ENCODE data around the gene NFIA. TPM values are rescaled to one million over a fixed set of nuclear protein-coding genes. Genes with fewer than 3 reads are reported as not detected.

Gene NFIA
- polyA plus RNA-seq, 3 donors = 13.9 to 17.3 (median 16.2) TPM

DNA sequence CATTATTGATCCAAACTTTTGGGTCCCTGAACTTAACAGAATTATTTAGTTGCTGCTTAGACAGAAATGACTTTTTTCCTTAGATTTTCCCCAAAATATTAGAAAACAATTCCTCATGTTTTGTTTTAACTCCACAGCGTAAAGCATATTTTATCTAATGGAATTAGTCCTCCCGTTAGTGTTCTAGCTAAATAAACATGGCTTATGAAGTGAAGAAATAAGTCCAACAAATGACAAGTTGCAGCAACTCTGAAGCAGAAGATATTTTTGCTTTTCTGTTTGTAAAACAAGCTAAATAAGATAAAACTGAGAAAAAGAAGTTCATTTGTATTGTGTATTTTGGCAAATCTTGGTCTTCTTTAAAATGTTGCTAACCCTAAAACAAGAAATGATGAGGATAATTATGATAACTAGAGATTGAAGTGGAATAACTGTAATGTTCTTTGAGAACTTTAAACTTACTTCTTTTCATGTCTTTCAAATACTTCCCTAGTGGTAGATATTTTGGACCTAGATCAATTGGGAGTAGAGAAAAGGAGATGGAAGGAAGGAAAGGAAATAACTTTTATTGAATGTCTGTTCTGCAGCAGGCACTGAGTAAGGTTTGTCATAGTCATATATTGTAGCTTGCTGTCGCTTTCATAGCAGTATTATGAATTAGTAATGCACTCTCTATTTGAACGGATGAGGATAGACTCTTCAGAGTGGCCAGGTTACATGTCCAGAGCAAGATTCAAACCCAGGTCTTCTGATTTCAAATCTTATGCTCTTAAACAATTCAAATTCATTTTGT is 12.5 kb downstream of the NFIA start:
- DNase-seq (ENCODE audit: extremely low read depth in 1 of 11, low read depth in 9 of 11, low spot score in 4 of 11) = no peak

DNA sequence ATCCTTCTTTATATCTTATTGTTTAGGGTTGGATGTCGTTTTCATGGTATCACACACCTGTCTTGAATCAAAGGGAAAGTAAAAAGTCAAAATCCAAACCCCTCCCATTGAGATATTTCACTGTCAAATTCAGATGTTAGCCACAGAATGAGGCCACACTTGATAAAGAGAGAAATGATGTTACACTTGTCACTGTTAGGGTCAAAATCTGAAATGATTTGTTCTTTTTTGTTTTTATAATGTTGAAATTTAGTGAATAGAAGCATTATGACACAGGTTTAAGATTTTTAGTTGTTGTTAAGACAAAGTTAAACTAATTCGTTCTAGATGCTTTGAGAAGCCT is 13.1 kb downstream of the NFIA start:
- no peak for DNase-seq (ENCODE audit: extremely low read depth in 1 of 11, low read depth in 9 of 11, low spot score in 4 of 11)

DNA sequence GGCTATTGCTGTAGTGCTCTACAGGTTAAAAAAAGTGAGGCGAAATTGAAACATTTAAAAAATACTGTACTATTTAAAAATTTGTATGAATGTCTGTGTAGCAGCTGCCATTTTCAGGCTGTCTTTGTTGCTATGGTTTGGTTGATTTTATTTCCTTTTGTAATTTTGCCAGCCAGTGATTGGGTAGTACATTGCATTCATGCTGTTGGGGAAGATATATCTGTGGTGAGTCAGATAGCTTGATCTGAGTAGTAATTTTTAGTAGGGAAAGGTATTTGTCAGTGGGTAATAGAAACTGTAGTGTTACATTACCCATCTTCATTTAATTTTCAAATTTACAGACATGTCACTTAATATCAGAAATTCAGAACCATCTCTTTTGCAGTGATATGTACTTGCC is 15.0 kb downstream of the NFIA start:
- no peak for DNase-seq (ENCODE audit: extremely low read depth in 1 of 11, low read depth in 9 of 11, low spot score in 4 of 11)

DNA sequence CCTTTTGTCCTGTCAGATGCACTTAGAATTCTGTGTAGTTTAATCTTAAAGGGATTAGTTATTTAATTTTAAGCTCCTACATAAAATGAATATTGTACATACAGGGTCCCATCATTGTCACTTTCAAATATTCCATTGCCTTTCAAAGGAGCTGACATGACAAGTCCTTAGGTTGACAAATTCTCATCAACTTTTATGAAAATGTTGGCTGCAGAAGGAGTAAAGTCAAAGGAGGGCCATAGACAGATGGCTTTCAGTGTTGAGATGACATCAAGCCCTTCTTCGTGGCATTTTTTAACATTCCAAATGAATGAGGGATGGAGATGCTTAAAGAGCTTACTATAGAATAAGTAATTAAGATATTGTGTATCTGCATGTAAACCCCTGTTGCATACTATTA is 15.4 kb downstream of the NFIA start:
- no peak for DNase-seq (ENCODE audit: extremely low read depth in 1 of 11, low read depth in 9 of 11, low spot score in 4 of 11)

DNA sequence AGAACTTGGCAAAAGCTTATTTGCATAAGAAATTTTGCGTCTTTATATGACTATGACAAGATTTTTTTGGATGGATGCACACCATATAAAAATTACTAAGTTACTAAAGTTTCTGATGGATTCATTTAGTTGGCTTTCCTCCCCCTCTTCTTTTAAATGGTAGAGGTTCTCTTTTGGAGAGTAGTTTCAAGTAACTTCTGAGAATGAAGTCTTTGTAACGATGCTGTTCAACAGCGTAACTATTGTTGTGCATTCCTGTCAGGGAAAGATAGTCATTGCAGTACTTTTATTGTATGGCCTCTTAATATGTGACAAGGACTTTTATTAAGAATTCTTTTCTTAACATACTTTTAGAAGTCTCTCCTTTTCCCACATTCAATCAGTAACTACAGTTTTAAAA is 16.0 kb downstream of the NFIA start:
- no peak for DNase-seq (ENCODE audit: extremely low read depth in 1 of 11, low read depth in 9 of 11, low spot score in 4 of 11)

DNA sequence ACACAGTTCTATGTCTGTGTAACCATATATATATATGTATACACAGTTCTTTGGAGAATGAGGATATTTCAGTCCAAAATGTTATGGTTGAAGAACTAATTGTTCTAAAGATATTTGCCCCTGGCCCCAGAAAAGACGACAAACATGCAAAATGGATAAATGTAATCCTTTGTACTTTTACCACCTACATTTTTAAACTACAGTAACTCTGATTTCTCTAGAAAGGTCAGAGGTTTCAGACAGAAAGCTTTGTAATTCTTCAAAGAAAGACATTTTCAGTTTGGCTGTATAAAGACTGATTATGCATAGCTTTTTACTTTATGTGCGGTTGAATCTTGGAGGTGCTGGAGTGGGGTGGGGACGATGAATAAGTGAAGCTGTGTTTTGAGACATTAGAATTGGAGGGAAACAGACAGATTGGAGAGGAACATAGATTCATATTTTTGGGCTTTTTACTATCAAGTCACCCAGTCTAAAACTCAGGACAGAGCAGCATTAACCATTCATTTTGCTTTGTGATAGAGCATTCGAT is 16.6 kb downstream of the NFIA start:
- no peak for DNase-seq (ENCODE audit: extremely low read depth in 1 of 11, low read depth in 9 of 11, low spot score in 4 of 11)

DNA sequence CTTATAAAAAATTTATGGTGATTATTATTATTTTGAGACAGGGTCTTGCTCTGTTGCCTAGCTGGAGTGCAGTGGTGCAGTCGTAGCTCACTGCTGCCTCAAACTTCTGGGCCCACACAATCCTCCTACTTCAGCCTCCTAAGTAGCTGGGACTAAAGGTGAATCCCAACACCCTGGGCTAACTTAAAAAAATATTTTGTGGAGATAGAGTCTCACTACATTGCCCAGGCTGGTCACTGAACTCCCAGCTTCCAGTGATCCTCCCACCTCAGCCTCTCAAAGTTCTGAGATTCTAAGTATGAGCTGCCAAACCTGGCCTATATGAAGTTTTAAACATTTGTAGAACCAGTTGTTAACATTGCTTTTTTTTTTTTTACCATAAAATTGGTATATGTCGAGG is 18.2 kb downstream of the NFIA start:
- no peak for DNase-seq (ENCODE audit: extremely low read depth in 1 of 11, low read depth in 9 of 11, low spot score in 4 of 11)

DNA sequence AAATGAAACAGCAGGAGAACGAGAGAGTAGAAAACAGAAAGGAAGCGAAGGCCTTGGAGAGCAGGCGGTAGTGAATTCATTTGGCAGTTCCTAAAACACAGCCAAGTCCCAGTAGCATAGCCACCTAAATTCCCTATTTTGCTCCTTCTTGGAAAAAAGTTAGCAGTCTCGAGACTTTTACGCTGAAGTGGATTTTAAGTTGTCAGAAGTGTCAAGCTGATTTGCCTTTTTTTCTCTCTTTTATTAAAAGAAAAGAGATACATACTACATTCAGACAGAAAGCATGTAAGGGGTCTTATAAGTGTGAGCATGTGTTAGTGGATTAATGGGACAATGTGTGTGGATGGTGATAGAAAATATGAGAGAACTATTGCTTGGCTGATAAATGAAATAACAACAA is 19.2 kb downstream of the NFIA start:
- no peak for DNase-seq (ENCODE audit: extremely low read depth in 1 of 11, low read depth in 9 of 11, low spot score in 4 of 11)

DNA sequence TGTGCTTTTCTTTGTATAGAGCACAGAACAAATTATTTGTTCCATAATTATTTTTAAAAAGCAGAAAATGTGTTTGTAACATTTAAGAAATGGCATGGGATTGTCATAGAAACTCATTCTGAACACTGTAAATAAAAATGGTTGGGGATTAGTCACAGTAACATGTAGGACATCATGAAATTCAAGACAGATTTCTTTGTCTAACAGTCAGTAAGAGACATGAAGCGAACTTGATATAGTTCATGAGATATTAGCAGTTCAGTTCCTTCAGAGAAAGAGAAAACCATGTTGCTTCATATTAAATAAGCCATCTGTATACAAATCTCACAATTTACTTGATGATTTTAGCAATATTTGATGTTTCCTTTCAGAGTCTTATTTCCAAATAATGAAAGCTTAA is 19.7 kb downstream of the NFIA start:
- no peak for DNase-seq (ENCODE audit: extremely low read depth in 1 of 11, low read depth in 9 of 11, low spot score in 4 of 11)

DNA sequence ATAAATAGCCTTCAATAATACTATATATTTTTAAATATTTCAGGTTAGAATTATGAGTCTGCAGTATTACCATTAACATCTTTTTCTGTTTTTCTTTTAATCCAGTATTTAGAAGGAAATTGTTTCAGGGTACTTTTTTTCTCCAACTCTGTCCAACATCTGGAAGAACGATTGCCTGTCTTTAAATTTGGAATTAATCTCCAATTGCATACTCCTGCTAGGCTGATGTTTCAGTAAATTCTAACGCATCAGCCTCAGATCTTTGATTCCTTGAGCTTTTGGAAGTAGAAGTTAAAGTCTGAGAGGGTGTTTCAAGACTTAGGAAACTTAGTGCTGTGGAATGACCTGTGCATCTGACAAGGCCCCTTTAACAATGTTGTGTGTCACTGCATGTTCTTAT is 20.3 kb downstream of the NFIA start:
- DNase-seq (ENCODE audit: extremely low read depth in 1 of 11, low read depth in 9 of 11, low spot score in 4 of 11) = no peak

DNA sequence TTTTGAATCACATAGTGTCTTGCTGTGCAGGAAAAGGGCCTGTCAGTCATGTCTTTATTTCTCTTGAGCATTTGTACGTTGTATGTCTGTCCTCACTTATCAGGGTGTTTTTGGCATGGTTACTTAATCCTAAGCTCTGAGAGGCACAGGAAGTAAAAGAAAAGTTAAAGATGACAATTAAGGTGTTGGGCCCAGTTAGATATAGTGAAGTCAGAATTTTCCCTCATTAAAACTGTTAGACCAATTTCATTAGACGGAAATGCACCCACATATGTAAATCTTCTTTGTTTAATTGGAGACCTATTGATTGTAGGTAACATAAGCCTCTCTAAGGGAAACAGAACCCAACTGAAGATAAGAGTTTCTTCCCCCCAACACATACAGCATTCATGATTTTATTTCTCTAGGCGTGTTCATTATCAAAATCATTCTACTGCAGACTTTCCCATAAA is 21.9 kb downstream of the NFIA start:
- no peak for DNase-seq (ENCODE audit: extremely low read depth in 1 of 11, low read depth in 9 of 11, low spot score in 4 of 11)

DNA sequence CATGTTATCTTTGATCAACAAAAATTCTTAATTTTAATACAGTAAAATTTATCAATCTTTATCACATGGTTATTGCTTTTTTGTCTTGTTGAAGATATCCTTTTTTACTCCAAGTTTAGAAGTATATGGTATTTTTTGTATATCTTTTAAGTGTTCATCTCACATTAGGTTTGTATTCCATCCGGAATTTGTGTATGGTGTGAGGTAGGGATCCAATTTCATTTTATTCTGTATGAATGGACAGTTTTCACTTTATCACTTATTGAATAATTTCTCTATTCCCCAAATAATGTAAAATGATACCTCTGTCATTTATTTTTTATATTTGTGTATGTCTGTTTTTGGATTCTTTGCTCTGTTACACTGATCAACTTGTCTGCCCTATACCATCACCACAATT is 25.3 kb downstream of the NFIA start:
- no peak for DNase-seq (ENCODE audit: extremely low read depth in 1 of 11, low read depth in 9 of 11, low spot score in 4 of 11)

DNA sequence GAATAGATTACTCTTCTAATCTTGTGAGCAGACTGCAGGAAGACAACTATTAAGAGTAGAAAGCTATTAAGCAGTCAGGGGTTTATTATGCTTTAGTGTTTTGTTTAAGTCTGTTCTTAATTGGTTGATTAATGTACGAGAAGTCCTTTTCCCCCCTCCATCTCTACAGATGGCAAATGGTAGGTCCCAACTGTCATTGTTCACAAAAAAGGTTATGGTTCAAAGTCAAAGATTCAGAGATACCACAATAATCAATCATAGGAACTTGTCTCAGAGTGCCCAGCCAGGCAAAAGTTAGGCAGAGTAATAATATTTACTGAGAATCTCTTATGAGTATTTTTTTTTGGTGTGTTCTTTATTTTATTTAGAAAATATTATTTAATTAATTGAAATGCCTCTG is 26.8 kb downstream of the NFIA start:
- peak in 4 of 11 donors; percentile 19 to 43 (median 36) for DNase-seq (ENCODE audit: extremely low read depth in 1 of 11, low read depth in 9 of 11, low spot score in 4 of 11)

DNA sequence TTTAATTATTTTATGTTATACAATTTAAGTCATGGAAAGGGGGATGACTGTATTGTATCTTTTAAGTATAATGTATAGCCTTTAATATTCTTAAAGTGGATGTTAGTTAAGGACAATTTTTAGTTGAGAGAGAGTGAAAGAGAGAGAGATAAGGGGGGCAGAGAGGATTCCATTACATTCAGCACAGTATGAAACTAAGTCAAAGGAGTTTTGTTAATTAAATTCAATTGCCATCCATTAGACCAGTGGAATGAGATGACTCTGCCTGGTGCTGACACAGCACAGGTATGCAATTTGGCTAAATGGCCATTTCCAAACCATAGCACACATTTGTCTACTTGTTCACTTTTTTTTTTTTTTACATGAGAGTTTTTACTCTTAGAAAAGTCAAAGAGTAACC is 27.5 kb downstream of the NFIA start:
- no peak for DNase-seq (ENCODE audit: extremely low read depth in 1 of 11, low read depth in 9 of 11, low spot score in 4 of 11)

DNA sequence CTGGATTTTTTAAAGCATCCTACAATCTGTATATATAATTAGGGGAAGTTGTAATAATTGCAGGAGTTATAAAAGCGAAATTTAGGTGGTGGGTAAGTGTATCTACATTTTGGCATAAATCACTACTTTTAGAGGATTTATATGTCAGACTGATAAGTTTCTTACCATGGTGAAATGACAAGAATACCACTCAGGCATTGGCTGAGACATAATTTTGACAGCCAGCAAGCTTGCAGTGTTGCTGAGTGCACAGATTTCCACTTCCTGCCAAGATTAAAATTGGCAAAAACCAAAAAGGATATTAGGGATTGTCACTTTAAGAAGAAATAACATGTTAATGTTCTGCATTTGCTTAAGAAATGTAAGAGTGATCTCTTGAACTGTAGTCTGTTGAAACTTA is 28.2 kb downstream of the NFIA start:
- DNase-seq (ENCODE audit: extremely low read depth in 1 of 11, low read depth in 9 of 11, low spot score in 4 of 11) = no peak

DNA sequence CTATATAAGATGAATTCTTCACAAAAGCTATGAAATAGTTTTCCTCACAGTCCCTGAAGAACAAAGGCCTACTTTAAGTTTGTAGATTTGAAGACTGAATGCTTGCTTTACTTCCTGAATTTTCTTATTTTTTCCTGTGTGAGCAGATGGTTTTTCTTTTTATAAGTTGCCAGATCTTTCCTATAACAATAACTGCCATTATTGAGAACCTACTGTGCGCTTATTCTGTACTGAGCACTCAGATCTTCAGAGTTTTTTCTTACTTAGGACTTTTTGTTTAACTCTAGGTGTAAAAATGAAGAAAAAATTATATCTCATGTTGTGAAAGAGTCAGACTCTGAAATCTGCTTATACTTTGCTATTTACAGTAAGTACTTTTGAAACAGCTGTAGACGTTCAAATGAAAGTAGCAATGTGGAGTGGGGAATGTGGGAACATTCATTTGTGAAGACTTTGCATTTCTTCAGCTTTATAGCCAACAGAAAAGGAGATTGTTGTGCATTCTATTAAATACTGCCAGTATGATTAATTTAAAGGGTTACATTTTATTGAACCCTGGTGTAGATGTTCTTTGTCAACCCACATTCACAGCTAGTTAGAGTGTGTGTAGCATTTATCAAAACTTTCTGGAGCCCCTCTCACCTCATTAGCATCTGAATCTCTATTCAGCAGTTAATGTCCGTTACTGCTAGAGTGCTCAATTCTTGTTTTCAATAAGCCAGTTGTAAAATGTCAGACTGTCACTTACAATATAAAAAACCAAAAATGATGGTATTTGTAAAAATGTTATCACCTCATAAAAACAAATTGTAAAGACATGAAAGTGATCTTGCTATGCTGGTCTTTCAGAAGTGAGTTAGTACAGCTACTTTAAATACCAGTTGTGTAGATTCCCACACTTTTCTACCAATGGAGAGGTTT is 29.0 kb downstream of the NFIA start:
- peak in 4 of 11 donors; percentile 7 to 37 (median 34) for DNase-seq (ENCODE audit: extremely low read depth in 1 of 11, low read depth in 9 of 11, low spot score in 4 of 11)

DNA sequence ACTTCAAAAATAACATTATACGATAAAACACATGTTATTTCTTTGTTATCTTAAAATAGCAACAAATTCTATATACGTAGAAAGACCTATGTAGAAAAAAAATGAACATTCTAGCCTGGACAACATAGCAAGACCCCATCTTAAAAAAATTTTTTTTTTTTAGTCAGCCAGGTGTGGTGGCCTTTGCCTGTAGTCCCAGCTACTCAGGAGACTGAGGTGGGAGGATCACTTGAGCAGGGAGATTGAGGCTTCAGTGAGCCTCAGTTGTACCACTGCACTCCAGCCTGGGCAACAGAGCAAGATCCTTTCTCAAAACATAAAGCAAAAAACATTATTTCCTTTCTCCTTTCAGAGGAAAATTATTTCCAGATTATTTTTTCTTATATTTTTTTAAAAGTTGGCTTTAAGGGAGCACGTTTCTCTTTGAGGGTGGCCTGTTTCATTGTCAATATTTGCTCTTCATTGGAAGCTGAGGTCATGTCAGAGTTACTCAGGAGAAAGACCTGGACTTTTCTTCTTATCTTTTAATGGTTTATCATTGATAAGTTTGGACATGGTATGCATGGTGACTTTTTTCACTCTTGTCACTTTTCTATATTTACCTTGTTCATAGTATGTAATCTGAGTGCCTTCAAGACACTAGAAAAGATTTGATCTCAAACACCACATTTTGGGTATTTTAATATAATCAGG is 32.0 kb downstream of the NFIA start:
- DNase-seq (ENCODE audit: extremely low read depth in 1 of 11, low read depth in 9 of 11, low spot score in 4 of 11) = no peak

DNA sequence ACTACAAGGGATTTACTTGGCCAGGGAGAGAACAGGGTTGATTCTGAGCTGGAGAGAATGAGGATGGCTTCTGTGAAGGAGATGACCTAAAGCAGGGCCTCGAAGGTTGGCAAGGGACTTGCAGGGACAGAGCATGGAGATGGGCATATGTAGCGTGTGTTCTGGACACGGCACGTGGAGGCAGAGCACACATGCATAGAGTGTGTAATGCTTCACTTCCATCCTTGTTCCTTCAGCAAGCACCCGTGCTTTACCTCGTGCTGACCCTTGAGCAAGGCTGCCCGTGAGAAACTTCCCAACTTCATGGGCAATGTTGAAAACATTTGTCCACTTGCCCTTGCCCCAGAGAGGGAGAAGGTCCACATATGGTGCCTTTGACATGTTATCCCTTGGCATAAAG is 33.1 kb downstream of the NFIA start:
- no peak for DNase-seq (ENCODE audit: extremely low read depth in 1 of 11, low read depth in 9 of 11, low spot score in 4 of 11)

DNA sequence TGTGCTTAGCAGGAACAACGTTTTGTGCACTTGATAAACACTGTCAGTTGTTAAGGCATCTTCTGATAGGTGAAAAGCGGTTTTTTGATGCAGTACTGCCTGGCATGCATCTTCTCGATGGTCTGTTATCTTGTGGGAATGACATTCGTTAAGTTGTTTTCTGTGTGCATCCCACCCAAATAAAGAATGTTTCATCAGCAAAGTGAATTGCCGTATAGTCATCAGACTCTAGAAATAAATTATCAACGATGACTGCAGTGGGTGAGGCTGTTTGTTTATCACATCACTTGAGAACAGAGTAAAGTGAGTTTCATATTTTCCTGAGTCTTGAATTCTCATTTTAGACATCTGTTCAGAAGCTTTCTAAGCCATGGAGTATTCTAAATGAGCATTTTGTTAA is 34.1 kb downstream of the NFIA start:
- no peak for DNase-seq (ENCODE audit: extremely low read depth in 1 of 11, low read depth in 9 of 11, low spot score in 4 of 11)

DNA sequence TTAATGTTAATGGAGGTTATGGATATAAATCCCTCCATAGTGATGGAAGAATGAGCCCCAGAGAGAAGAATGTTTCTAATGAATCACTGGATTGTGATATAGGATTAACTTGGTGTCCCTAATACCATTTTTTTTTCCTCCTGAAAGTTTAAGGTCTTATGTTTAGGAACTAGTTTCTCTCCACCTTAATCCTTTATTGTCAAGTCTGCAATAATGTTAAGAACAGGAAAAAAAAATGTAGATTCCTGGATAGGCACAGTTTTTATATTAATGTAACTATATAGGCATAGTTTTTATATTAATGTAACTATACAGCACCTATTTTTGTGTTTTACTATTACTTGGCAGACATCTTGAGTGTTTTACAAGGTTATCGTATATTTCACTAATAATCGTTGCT is 34.9 kb downstream of the NFIA start:
- DNase-seq (ENCODE audit: extremely low read depth in 1 of 11, low read depth in 9 of 11, low spot score in 4 of 11) = no peak

Measured in renal cortex interstitium (tissue), 11 donors.